Osteoblast (primary cell): ENCODE results near the gene ZC2HC1B. TPM values are rescaled to one million over a fixed set of nuclear protein-coding genes. Genes with fewer than 3 reads are reported as not detected.

ENCODE experiments used
- DNase-seq: peaks from one replicate; pipeline ENCODE4 v3.0.0; 2011; ENCODE audit warnings: low spot score, mixed read lengths; ENCODE audit not compliant: insufficient read length; ENCODE audit errors: missing footprints
- H2AFZ ChIP-seq: 2 replicates; pipeline ENCODE4 v1.6.0; 2011; ENCODE audit warnings: mild to moderate bottlenecking, low read length
- H3K27ac ChIP-seq: 2 replicates; pipeline ENCODE4 v1.5.1; 2011; ENCODE audit warnings: mild to moderate bottlenecking, low read depth, low read length, moderate library complexity
- H3K27me3 ChIP-seq: 2 replicates; pipeline ENCODE4 v1.6.0; 2012; ENCODE audit warnings: mild to moderate bottlenecking, control low read depth, inconsistent platforms, low read length, moderate library complexity; ENCODE audit not compliant: insufficient read depth
- H3K36me3 ChIP-seq: 2 replicates; pipeline ENCODE4 v1.5.1; 2011; ENCODE audit warnings: mild to moderate bottlenecking, low read length, control low read depth, moderate library complexity; ENCODE audit not compliant: insufficient read depth
- H3K4me1 ChIP-seq: 2 replicates; pipeline ENCODE4 v1.5.1; 2011; ENCODE audit warnings: mild to moderate bottlenecking, low read length, control low read depth, moderate library complexity; ENCODE audit not compliant: insufficient read depth
- H3K4me2 ChIP-seq: 2 replicates; pipeline ENCODE4 v1.6.0; 2011; ENCODE audit warnings: mild to moderate bottlenecking, low read length; ENCODE audit not compliant: insufficient read depth
- H3K4me3 ChIP-seq: fragments of 200-600 bp; sonication (generic); 3 replicates; pipeline ENCODE4 v1.5.1; 2012; ENCODE audit warnings: mild to moderate bottlenecking, low read length, inconsistent platforms; ENCODE audit not compliant: insufficient read depth
- H3K79me2 ChIP-seq: 2 replicates; pipeline ENCODE4 v1.6.0; 2012; ENCODE audit warnings: mild to moderate bottlenecking, low read length, control low read depth, inconsistent platforms; ENCODE audit not compliant: insufficient read depth
- H3K9me3 ChIP-seq: 2 replicates; pipeline ENCODE4 v1.5.1; 2011; ENCODE audit warnings: low read depth, low read length, control low read depth
- H4K20me1 ChIP-seq: 2 replicates; pipeline ENCODE4 v1.6.0; 2012; ENCODE audit warnings: mild to moderate bottlenecking, low read length, control low read depth; ENCODE audit not compliant: insufficient read depth
- CTCF ChIP-seq: IDR thresholded peaks from 2 replicates; pipeline ENCODE4 v1.5.1; 2011; ENCODE audit warnings: mild to moderate bottlenecking, low read depth, low read length, moderate library complexity; ENCODE audit errors: extremely low read depth
- total RNA-seq: library from RNA; depleted of rRNA; stranded (reverse); fragments of >200 nt; gene quantifications from 2 replicates; pipeline ENCODE4 v1.2.3, GENCODE V29; 2012

The ZC2HC1B gene
- total RNA-seq, 1 donor: not detected

GRCh38 chr6:143880412-143880811 is 16.1 kb downstream of the ZC2HC1B start:
- DNase-seq: no peak
- Histone ChIP-seq H4K20me1 (no peaks in the 10 kb centered on the region), H3K27me3 (no peaks in the 10 kb centered on the region), H2AFZ (no peak overlapping the region), H3K4me3 (no peak overlapping the region), H3K36me3 (no peaks in the 10 kb centered on the region), H3K4me1 (no peaks in the 10 kb centered on the region), H3K79me2 (no peaks in the 10 kb centered on the region), H3K4me2 (no peak overlapping the region), H3K9me3 (no peaks in the 10 kb centered on the region), H3K27ac (no peak overlapping the region)
- no peak for TF ChIP-seq CTCF

- no peak overlapping the region for H3K27ac ChIP-seq
Measured at GRCh38 chr6:143882401-143882930, 18.2 kb downstream of the ZC2HC1B start.

GRCh38 chr6:143884216-143884900 is 20.1 kb downstream of the ZC2HC1B start:
- TF ChIP-seq CTCF: no peak
- no peaks in the 10 kb centered on the region for H3K9me3 ChIP-seq
- no peaks in the 10 kb centered on the region for H3K27me3 ChIP-seq
- H3K36me3 ChIP-seq: no peaks in the 10 kb centered on the region
- no peak for DNase-seq
- H4K20me1 ChIP-seq: no peaks in the 10 kb centered on the region
- no peaks in the 10 kb centered on the region for H3K4me1 ChIP-seq
- H3K27ac ChIP-seq: no peak overlapping the region
- no peak overlapping the region for H3K4me3 ChIP-seq
- no peaks in the 10 kb centered on the region for H3K79me2 ChIP-seq
- no peak overlapping the region for H3K4me2 ChIP-seq
- no peak overlapping the region for H2AFZ ChIP-seq

More at GRCh38 chr6:143882401-143882930, 18.2 kb downstream of the ZC2HC1B start:
- DNase-seq: no peak
- no peak overlapping the region for H3K4me2 ChIP-seq
- no peaks in the 10 kb centered on the region for H3K4me1 ChIP-seq
- H3K9me3 ChIP-seq: no peaks in the 10 kb centered on the region
- H3K79me2 ChIP-seq: no peaks in the 10 kb centered on the region
- no peaks in the 10 kb centered on the region for H3K36me3 ChIP-seq
- no peak for TF ChIP-seq CTCF
- no peak overlapping the region for H2AFZ ChIP-seq
- no peak overlapping the region for H3K4me3 ChIP-seq
- H3K27me3 ChIP-seq: no peaks in the 10 kb centered on the region
- no peaks in the 10 kb centered on the region for H4K20me1 ChIP-seq

- no peak for TF ChIP-seq CTCF
- Histone ChIP-seq H3K27me3 (no peaks in the 10 kb centered on the region), H3K4me2 (no peak overlapping the region), H3K4me1 (no peaks in the 10 kb centered on the region), H2AFZ (no peak overlapping the region), H3K4me3 (no peak overlapping the region), H3K27ac (no peak overlapping the region), H3K79me2 (no peaks in the 10 kb centered on the region), H4K20me1 (no peaks in the 10 kb centered on the region), H3K36me3 (no peaks in the 10 kb centered on the region), H3K9me3 (no peaks in the 10 kb centered on the region)
- peak; percentile 18 for DNase-seq
Measured at GRCh38 chr6:143885116-143885515, 20.8 kb downstream of the ZC2HC1B start.
